NCI-H2227 (cell line): ENCODE results near the gene VAV2.

Source experiments
- DNase-seq: peaks from one replicate; lab custom pipeline; 2025; ENCODE audit not compliant: unreplicated experiment; lab: John Stamatoyannopoulos, UW

The VAV2 gene

DNA sequence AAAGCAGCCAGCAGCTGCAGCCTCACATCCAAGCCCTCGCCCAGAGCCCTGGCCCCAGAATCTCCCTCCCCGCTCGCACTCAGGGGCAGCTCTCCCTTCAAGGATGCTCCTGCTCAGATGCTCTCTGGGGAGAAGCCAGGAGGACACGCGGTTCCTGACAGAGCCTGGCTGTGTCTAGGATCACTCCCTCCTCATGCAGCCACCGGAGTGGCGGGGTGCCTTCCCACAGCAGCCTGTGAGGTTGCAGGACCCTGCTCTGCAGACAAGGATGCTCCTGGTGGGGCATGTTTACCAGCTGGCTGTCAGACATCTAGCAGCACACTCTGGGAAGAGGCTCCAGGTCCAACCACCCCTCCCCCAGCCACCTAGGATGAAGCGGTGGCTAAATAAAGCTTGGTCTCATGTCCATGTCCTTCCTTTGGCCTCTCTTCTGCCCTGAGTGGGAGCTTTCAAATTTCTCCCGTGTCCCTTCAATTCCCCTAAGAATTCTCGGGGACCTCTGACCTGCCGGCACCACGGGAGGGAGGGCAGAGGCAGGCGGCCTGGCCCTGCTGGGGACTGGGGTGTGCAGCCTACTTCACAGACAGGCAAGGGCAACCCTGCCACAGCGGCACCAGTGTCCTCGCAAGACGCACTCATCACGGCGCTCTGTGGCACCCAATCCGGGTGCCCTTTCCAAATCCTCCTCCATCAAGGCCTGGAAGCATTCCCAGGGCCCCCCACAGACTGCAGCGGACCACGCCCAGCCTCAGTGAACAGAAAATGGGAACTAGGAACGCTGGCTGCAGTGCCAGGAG is 165.6 kb downstream of the VAV2 start:
- no peak for DNase-seq

DNA sequence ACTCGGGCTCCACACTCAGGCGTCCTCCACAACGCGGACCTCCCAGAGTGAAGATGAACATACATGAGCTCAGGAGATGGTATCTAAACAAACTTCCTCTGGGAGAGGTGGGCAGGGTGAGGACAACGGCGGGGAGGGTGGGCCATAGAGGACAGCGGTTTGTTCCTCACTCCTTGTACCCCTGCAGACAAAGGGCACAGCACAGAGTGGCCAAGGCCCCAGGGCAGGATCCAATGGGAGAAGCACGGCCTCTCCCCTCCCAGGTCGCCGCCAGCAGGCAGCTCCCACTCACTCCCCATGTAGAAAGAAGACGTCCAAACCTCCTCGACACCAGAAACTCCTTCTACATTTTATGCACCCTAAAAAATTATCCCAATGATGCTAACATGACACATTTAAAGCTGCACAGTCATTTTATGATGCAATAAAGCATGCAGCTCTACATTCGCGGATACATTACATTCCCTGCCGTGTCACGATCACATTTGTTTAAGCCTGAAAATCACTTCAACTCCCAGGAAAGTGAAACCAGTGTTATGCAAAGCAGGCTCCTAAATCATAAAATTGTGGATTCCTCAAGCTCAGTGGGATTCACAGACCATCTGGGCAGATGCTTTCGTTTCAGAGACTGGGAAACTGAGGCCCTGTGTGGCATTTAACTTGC is 166.4 kb downstream of the VAV2 start:
- DNase-seq, result no peak

GRCh38 chr9:133824802-133825186 is 167.3 kb downstream of the VAV2 start:
- no peak for DNase-seq

DNA sequence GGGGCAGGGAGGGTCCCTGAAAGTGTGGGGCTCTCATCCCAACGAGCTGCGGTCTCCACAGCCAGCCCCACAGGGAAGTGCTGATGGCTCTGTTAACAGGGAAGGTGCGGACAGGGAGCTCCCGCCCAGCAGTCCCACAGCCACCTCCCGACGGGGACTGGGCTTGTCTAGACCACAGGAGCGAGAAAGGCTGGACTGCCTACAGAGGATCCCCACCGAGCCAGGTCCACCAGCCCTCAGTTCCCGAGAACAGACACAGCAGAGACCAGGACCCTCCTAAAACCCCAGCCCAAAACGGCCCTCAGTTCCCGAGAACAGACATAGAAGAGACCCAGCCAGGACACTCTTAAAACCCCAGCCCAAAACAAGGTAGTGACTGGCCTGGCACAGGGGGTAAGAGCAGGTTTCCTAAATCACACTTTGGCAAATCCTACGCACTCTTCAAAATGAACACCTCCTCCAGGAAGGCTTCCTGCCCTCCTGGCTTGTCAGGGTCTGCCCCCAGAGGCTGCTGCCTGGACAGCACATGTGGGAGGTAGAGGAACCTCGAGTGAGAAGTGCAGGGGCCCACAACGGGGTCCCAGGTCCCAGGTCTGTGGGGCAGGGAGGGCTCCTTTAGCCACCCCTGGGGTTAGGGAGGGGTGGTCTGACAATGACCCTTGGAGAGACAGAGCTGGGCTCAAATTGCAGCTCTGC is 167.9 kb downstream of the VAV2 start:
- no peak for DNase-seq

DNA sequence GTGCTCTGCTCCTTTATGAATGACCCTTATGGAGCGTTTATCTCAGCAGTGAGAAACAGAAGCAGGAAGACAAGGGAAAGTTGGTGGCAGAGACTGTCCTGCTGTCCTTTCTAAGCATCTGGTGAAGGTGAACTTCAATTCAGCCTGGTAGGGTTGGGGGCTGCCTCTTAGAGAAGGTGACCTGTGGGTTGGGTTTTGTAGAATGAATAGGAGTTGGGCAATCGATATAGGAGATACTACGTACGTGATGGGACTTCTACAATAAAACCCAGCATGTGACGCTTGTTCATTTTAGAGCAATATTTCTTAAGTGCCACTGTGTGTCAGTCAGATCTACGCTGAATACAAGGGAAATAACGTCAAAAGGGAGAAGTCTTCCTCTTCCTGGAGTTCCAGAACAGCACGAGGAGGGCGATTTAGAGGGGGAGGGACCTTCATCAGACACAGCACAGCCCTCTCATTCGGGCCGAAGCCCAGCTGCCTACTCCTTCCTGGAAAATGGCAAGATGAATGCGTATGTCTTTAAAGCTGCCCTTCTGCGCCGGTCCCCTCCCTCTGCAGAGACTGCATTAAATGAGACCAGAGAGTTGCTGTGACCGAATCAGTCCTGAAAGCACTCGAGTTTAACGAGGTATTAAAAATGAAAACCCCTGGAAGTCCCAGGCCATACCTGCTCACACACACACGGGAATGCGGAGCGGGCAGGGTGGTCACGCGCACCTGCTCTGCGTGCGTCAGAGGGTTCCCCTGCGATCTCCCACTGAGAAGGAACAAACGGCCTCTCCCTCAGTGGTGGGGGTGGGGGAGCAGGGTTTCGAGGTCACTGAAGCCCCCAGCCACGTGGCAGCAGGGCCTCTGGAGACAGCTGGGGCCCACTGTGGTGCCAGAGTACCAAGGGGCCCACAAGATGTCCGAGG is 168.7 kb downstream of the VAV2 start:
- peak; percentile 36 for DNase-seq

- DNase-seq, result no peak
These were observed 169.6 kb downstream of the VAV2 start for GRCh38 chr9:133822430-133823065.

DNA sequence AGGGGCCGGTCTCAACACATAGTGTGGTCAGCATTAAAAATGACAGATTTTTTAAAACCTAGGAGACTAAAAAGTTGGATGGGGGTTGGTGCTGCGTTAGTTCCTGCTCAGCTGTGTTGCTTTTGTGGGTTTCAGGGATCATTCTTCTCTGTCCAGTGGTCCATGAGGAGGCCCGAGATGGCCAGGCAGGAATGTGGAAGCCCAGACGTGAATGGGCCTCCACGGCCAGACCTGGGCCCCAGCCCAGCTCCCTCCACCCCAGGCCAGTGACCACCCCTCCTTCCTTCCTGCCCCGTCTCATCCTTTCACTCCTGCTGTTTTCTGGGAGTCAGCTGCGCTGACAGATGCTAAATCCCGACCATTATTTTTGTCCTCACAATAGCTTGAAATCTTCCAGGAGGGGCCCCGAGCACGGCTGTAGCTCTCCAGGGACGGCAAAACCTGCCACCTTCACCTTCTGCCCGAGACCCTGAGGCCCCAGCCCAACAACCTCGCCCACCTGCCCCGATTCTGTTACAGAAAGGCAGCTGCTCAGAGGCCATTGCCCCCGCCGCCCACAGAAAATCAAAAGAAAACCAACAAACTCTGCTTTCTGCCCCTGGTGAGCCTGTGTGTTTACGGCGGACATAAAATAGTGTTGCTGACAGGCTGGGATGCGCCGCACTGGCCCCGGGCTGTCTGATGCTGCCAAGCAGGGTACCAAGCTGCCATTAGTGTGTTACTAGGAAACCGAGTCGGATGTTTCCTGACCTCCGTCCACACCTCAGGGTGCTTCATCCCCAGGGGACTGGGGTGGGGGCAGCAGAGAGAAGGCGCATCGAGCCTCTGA is 170.3 kb downstream of the VAV2 start:
- DNase-seq, result no peak

DNA sequence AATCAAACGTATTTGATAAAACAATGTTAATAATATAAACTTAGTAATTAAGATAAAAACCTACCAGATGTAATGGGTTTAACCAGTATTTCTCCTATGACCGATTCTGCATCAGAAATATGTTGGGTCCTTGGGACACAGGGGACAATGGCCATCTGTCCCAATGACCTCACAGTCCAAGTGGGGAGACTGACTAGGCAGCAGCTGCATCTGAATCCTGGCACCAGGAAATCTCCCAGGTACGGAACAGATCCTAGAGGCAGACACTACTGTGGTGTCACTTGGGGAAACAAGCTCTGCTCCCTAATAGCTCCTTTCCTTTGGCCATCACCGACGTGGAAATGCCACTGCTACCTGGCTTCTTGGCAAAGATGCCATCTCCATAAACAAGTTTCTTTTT is 172.2 kb downstream of the VAV2 start:
- no peak for DNase-seq

DNA sequence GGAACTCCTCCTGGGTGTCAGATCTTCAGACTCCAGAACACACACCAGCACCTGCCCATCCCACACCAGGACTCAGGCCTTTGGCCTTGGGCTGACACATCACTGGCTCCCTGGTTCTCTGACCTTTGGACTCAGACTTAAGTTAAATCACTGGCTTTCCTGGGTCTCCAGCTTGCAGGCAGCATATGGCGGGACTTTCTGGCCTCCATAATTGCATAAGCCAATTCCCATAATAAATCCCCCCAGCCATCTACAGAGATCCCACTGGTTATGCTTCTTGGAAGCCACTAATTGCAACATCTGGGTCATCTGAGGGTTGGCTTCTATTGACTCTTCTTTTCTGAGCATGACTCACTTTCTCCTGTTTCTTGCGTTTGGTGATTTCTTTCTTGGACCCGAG is 173.7 kb downstream of the VAV2 start:
- no peak for DNase-seq

- no peak for DNase-seq
These were observed 176.3 kb downstream of the VAV2 start for GRCh38 chr9:133815781-133816180.

- DNase-seq, result no peak
These were observed 177.4 kb downstream of the VAV2 start for GRCh38 chr9:133814586-133815208.

- DNase-seq, result no peak
These were observed 178.2 kb downstream of the VAV2 start for GRCh38 chr9:133813749-133814585.

GRCh38 chr9:133812941-133813748 is 179.0 kb downstream of the VAV2 start:
- no peak for DNase-seq

- no peak for DNase-seq
These were observed 179.9 kb downstream of the VAV2 start for GRCh38 chr9:133812077-133812868.

GRCh38 chr9:133811471-133811870 is 180.7 kb downstream of the VAV2 start:
- DNase-seq, result peak; percentile 74

DNA sequence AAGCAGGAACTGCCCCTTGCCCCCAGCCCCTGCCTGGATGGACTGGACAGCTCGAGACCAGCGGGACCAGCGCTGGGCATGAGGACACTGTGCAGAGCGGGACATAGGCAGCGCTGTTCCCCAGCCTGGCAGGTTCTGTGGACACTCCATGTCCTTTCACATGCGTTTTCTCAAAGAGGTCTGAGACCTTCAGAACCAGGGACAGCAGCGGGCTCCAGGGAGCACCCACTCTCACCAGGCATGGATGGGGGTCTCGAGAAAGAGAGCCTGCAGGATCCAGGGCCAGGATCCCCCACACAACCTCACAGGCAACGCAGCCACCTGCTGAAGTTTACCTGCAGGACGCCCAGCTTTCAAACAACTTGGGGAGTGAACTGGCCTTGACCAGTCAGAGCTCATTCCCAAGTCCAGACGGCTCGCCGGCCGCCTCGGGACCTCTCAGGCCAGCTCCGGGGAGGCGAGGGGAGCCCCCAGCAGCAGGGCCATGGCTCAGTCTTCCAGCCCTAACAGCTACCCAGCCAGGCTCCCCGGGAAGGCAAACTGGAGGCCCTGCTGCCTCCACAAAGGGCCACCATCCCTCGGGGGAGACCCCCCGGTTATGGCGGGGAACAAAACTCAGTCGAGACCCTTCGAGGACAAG is 181.4 kb downstream of the VAV2 start:
- no peak for DNase-seq
